ENCODE results near the gene SYT7. TPM values are rescaled to one million over a fixed set of nuclear protein-coding genes. Genes with fewer than 3 reads are reported as not detected.

Gene SYT7
- total RNA-seq, 1 experiment from 2014 or later = 2.5 TPM

DNA sequence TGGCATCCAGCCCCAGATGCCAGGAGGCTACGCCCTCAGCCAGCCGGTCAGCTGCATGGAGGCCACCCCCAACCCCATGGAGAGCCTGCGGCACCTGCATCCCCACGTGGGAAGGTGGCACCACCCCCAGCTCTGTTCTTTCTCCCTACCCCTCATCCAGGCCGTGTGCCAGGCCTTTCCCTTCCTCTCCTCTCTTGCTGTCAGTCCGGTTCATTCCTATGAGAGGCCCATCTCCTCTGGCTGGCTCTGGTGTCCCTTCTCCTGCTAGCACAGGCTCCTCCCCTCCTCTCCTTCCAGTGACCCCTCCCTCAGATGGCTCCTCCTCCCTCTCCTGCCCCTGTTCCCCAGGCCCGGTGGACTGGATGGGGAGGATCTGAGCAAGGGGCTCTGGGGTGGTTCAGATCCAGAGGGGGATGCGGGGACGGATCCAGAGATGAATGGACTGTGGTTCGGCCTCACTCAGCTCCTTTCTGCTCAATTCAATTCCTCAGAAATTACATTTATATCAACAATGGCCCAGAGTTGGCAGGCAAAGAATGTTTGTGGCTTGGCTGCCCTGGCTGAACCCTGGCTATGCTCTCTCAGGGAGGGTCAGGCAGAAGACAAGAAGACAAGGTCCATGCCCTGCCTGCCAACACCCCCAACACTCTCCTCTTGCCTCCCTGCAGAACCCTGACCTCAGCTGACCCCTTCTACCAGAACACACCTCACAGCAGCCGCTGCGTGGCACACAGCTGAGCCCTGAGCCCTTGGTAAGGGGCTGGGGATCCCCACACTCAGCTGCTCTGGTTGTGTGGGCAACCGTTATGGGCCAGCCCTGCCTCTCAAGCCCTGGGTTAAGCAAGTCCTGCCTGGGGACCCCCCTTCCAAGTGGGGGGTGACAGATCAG is 90.8 kb downstream of the SYT7 start:
- Histone ChIP-seq H3K4me3 (ENCODE audit: low read depth in 2 of 2, low read length in 2 of 2) (no peak overlapping the region), H3K27ac (ENCODE audit: low read length) (no peak overlapping the region; the same call in 1 of the 2 replicates), H3K4me1 (ENCODE audit: control insufficient read depth, insufficient read depth, low read length) (peaks cover 23% of the 10 kb centered on the region), H3K27me3 (ENCODE audit: control insufficient read depth, insufficient read depth, low read length) (no peaks in the 10 kb centered on the region), H3K9me3 (ENCODE audit: control insufficient read depth, insufficient read depth, low read depth, low read length) (no peaks in the 10 kb centered on the region), H3K36me3 (ENCODE audit: control insufficient read depth, insufficient read depth, low read length) (no peaks in the 10 kb centered on the region)
- ChIA-PET POLR2A (no interaction called here), CTCF (interaction anchor here (1.0 to 1.2 kb wide), 2 partner anchors 55 to 148 kb away, joined by 4 to 14 read pairs; no protein-coding TSS in a partner anchor)
- DNase-seq (ENCODE audit: low read depth, low spot score) = no peak
- in situ Hi-C loops (cut with HindIII; ENCODE audit: low pct_unique_long_range_greater_than_20kb, low sequenced_read_pairs) = no loop called here
- no TSS peak for BruUV-seq (replicated peaks)
- intact Hi-C loops (cut with micrococcal nuclease; ENCODE audit: unreplicated experiment) = no loop called here
- TF ChIP-seq, protein P1, sequence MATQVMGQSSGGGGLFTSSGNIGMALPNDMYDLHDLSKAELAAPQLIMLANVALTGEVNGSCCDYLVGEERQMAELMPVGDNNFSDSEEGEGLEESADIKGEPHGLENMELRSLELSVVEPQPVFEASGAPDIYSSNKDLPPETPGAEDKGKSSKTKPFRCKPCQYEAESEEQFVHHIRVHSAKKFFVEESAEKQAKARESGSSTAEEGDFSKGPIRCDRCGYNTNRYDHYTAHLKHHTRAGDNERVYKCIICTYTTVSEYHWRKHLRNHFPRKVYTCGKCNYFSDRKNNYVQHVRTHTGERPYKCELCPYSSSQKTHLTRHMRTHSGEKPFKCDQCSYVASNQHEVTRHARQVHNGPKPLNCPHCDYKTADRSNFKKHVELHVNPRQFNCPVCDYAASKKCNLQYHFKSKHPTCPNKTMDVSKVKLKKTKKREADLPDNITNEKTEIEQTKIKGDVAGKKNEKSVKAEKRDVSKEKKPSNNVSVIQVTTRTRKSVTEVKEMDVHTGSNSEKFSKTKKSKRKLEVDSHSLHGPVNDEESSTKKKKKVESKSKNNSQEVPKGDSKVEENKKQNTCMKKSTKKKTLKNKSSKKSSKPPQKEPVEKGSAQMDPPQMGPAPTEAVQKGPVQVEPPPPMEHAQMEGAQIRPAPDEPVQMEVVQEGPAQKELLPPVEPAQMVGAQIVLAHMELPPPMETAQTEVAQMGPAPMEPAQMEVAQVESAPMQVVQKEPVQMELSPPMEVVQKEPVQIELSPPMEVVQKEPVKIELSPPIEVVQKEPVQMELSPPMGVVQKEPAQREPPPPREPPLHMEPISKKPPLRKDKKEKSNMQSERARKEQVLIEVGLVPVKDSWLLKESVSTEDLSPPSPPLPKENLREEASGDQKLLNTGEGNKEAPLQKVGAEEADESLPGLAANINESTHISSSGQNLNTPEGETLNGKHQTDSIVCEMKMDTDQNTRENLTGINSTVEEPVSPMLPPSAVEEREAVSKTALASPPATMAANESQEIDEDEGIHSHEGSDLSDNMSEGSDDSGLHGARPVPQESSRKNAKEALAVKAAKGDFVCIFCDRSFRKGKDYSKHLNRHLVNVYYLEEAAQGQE (IDR thresholded peaks at IDR 0.05; ENCODE audit: insufficient read depth in 1 of 2, low read depth in 2 of 2, low read length in 1 of 2) = no peak
- TF ChIP-seq TCF7L2 (IDR thresholded peaks at IDR 0.05; ENCODE audit: low read depth, low read length) = no peak
- TF ChIP-seq, protein P2, sequence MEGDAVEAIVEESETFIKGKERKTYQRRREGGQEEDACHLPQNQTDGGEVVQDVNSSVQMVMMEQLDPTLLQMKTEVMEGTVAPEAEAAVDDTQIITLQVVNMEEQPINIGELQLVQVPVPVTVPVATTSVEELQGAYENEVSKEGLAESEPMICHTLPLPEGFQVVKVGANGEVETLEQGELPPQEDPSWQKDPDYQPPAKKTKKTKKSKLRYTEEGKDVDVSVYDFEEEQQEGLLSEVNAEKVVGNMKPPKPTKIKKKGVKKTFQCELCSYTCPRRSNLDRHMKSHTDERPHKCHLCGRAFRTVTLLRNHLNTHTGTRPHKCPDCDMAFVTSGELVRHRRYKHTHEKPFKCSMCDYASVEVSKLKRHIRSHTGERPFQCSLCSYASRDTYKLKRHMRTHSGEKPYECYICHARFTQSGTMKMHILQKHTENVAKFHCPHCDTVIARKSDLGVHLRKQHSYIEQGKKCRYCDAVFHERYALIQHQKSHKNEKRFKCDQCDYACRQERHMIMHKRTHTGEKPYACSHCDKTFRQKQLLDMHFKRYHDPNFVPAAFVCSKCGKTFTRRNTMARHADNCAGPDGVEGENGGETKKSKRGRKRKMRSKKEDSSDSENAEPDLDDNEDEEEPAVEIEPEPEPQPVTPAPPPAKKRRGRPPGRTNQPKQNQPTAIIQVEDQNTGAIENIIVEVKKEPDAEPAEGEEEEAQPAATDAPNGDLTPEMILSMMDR (IDR thresholded peaks at IDR 0.05) = no peak
- TF ChIP-seq POLR2AphosphoS5 (IDR thresholded peaks at IDR 0.05; ENCODE audit: low read depth, low read length) = no peak
- TF ChIP-seq SIN3A (IDR thresholded peaks at IDR 0.05; ENCODE audit: borderline replicate concordance, insufficient read depth, low read depth, low read length) = no peak
- ATAC-seq = peak; percentile 47

DNA sequence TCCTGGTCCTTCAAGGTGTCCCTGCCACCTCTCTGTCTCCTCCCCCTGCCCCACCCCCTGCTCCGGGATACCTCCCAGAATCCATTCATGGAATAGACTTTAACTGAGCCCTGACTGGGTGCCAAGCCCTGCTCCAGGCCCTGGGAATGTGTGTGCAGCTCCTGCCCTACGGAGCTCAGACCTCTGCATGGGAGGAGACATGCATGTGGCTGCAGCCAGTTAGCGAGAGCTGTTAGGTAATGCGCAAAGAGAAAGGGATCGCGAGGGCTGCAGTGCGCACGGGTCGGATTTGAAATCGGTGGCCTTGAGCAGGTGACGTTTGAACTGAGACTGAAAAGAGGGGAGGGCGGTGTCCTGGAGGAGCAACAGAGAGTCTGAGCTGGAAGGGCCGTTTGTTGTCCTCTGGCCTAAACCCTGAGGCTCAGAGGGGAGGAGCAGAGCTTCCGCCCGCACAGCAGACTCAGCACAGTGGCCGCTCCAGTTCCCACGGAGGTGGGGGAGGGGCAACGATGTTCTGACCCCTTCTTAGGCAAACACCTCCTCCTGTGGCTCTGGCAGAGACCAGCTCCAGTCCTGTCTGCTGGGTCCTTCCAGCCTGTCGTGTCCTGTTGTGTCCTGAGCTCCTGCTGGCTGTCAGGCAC is 92.1 kb downstream of the SYT7 start:
- H3K9me3 ChIP-seq (ENCODE audit: control insufficient read depth, insufficient read depth, low read depth, low read length) = no peaks in the 10 kb centered on the region
- ATAC-seq = peak; percentile 77
- TF ChIP-seq, protein P2 (IDR thresholded peaks at IDR 0.05) = no peak
- H3K4me1 ChIP-seq (ENCODE audit: control insufficient read depth, insufficient read depth, low read length) = peaks cover 16% of the 10 kb centered on the region
- intact Hi-C loops (cut with micrococcal nuclease; ENCODE audit: unreplicated experiment) (no loop called here), in situ Hi-C loops (cut with HindIII; ENCODE audit: low pct_unique_long_range_greater_than_20kb, low sequenced_read_pairs) (no loop called here)
- H3K27me3 ChIP-seq (ENCODE audit: control insufficient read depth, insufficient read depth, low read length) = no peaks in the 10 kb centered on the region
- H3K4me3 ChIP-seq (ENCODE audit: low read depth in 2 of 2, low read length in 2 of 2) = peak overlapping the region; percentile 11 to 44
- CTCF ChIA-PET = interaction anchor here (0.5 to 1.5 kb wide), 6 partner anchors 9 to 149 kb away, joined by 3 to 10 read pairs (median 4); no protein-coding TSS in a partner anchor
- H3K36me3 ChIP-seq (ENCODE audit: control insufficient read depth, insufficient read depth, low read length) = no peaks in the 10 kb centered on the region
- POLR2A ChIA-PET = interaction anchor here (0.6 kb wide), 1 partner anchor 47 kb away, joined by 3 read pairs; no protein-coding TSS in a partner anchor
- no TSS peak for BruUV-seq (replicated peaks)
- no peak for DNase-seq (ENCODE audit: low read depth, low spot score)
- H3K27ac ChIP-seq (ENCODE audit: low read length) = peak overlapping the region; percentile 58
